Measurements from ENCODE around the gene FBXO34. TPM values are rescaled to one million over a fixed set of nuclear protein-coding genes. Genes with fewer than 3 reads are reported as not detected.

The FBXO34 gene
- total and polyA plus RNA-seq, 4 donors, result 23.1 to 37.5 (median 28.1) TPM

DNA sequence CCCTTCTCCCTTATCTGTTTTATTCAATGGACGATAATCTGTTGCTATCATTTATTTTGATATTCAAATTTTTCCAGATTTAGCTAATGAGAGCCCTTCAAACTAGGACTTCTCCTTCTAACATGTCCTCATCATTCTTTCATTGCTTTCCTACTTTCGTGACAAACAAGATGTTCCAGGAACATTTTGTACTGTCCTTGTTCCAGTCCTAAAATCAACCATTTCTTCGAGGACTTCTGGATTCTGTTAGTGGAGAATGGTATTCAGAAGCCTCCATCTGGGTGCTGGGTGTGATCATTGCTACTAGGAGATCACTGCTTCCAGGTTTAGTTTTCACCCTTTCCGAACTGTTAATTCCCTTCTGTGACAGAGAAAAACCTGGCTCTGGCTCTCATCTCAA, 29.5 kb upstream of the FBXO34 start:
- Histone ChIP-seq H3K9me3 (ENCODE audit: control insufficient read depth, insufficient read depth, low read length) (no peaks in the 10 kb centered on the region), H3K4me3 (ENCODE audit: low read depth, low read length) (no peak overlapping the region), H3K27ac (ENCODE audit: low read depth, low read length) (no peak overlapping the region), H3K27me3 (ENCODE audit: control insufficient read depth, insufficient read depth, low read length) (peaks cover 17% of the 10 kb centered on the region), H3K36me3 (ENCODE audit: control insufficient read depth, insufficient read depth, low read length) (no peaks in the 10 kb centered on the region), H3K4me1 (ENCODE audit: control insufficient read depth, insufficient read depth, low read length) (peaks cover 4% of the 10 kb centered on the region)
- no peak for DNase-seq (ENCODE audit: low read depth in 4 of 6, low spot score in 6 of 6)
- WGBS (ENCODE audit: insufficient coverage), result 90% methylated on average over 2 of the region's 4 CpGs

DNA sequence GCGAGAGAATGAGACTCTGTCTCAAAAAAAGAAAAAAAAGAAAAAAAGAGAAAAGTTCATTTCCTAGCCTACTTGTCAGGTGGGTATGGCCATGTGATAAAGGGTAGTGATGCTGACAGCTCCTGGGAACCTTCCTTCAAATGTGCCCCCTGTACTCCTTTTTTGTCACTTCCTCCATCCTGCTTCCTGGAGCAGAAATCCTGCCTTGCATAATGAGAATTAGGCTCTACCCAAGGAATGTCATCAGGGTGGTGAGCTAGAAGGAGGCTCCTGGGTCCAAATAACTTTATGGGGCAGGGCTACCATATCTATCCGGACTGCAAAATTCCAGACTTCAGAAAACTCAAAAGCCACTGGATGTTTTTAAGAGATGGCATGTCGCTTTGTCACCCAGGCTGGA, 27.8 kb upstream of the FBXO34 start:
- Histone ChIP-seq H3K27me3 (ENCODE audit: control insufficient read depth, insufficient read depth, low read length) (peaks cover 17% of the 10 kb centered on the region), H3K27ac (ENCODE audit: low read depth, low read length) (no peak overlapping the region), H3K4me1 (ENCODE audit: control insufficient read depth, insufficient read depth, low read length) (peaks cover 4% of the 10 kb centered on the region), H3K9me3 (ENCODE audit: control insufficient read depth, insufficient read depth, low read length) (no peaks in the 10 kb centered on the region), H3K4me3 (ENCODE audit: low read depth, low read length) (no peak overlapping the region), H3K36me3 (ENCODE audit: control insufficient read depth, insufficient read depth, low read length) (no peaks in the 10 kb centered on the region)
- DNase-seq (ENCODE audit: low read depth in 4 of 6, low spot score in 6 of 6), result no peak
- 94% methylated on average over 2 of the region's 3 CpGs for WGBS (ENCODE audit: insufficient coverage)

GRCh38 chr14:55243813-55244212, 27.4 kb upstream of the FBXO34 start:
- Histone ChIP-seq H3K4me3 (ENCODE audit: low read depth, low read length) (no peak overlapping the region), H3K4me1 (ENCODE audit: control insufficient read depth, insufficient read depth, low read length) (peaks cover 4% of the 10 kb centered on the region), H3K27ac (ENCODE audit: low read depth, low read length) (no peak overlapping the region), H3K36me3 (ENCODE audit: control insufficient read depth, insufficient read depth, low read length) (no peaks in the 10 kb centered on the region), H3K27me3 (ENCODE audit: control insufficient read depth, insufficient read depth, low read length) (peaks cover 17% of the 10 kb centered on the region), H3K9me3 (ENCODE audit: control insufficient read depth, insufficient read depth, low read length) (no peaks in the 10 kb centered on the region)
- DNase-seq (ENCODE audit: low read depth in 4 of 6, low spot score in 6 of 6), result no peak
- 86% methylated on average over 5 of the region's 5 CpGs for whole genome bisulfite sequencing (ENCODE audit: insufficient coverage)

DNA sequence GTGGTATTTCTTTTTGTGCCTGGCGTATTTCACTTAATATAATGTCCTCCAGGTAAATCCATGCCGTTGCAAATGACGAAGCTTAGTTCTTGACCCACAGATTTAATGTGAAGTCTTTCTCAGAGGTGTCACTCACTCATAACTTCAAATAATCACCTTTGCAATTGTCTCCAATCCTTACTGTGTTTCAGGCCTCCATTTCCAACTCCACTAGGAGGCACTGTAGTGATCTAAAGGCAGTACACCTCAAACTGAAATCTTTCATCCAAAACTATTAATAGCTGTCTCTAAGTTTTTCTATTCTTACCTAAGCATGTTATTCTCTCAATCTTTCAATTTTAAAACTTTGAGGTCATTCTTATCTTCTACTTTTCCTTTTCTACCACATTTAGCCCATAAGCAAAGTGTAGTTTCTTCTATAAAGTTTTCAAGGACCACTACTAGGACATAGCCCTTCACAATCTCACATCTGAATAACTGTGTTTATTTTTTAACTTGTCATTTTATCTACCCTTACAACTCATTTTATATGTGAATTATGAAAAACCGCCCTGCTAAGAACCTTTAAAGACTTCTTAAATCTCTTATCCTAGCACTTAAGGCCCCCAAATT, 25.5 kb upstream of the FBXO34 start:
- Histone ChIP-seq H3K4me3 (ENCODE audit: low read depth, low read length) (no peak overlapping the region), H3K27me3 (ENCODE audit: control insufficient read depth, insufficient read depth, low read length) (peaks cover 14% of the 10 kb centered on the region), H3K27ac (ENCODE audit: low read depth, low read length) (no peak overlapping the region), H3K9me3 (ENCODE audit: control insufficient read depth, insufficient read depth, low read length) (no peaks in the 10 kb centered on the region), H3K4me1 (ENCODE audit: control insufficient read depth, insufficient read depth, low read length) (peaks cover 3% of the 10 kb centered on the region), H3K36me3 (ENCODE audit: control insufficient read depth, insufficient read depth, low read length) (no peaks in the 10 kb centered on the region)
- 40% methylated on average over 1 of the region's 4 CpGs for WGBS (ENCODE audit: insufficient coverage)
- no peak for DNase-seq (ENCODE audit: low read depth in 4 of 6, low spot score in 6 of 6)

- H3K4me1 ChIP-seq (ENCODE audit: control insufficient read depth, insufficient read depth, low read length), result no peaks in the 10 kb centered on the region
- H3K4me3 ChIP-seq (ENCODE audit: low read depth, low read length), result no peak overlapping the region
- H3K9me3 ChIP-seq (ENCODE audit: control insufficient read depth, insufficient read depth, low read length), result no peaks in the 10 kb centered on the region
- no peak overlapping the region for H3K27ac ChIP-seq (ENCODE audit: low read depth, low read length)
- 100% methylated on average over 3 of the region's 4 CpGs for WGBS (ENCODE audit: insufficient coverage)
- H3K36me3 ChIP-seq (ENCODE audit: control insufficient read depth, insufficient read depth, low read length), result no peaks in the 10 kb centered on the region
- DNase-seq (ENCODE audit: low read depth in 4 of 6, low spot score in 6 of 6), result no peak
- H3K27me3 ChIP-seq (ENCODE audit: control insufficient read depth, insufficient read depth, low read length), result peaks cover 3% of the 10 kb centered on the region
Observed at GRCh38 chr14:55248411-55248810, 22.8 kb upstream of the FBXO34 start.

DNA sequence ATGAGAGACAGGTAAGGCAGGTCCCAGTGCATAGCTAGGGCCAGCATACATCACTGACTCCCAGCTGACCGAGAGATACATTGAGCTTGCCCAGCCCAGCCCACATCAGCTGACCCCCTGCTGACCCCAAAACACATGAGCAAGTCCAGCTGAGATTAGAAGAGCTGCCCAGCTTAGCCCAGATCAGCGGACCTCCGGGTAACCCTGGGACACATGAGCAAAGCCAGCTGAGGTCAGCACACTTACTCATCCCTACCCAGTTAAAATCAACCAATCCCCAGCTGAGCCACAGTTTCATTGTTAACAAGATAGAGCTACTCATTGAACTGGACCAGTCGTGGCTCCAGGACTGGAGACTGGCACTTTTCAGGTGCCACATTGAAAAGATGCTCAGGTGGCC, 21.8 kb upstream of the FBXO34 start:
- Histone ChIP-seq H3K27ac (ENCODE audit: low read depth, low read length) (no peak overlapping the region), H3K36me3 (ENCODE audit: control insufficient read depth, insufficient read depth, low read length) (no peaks in the 10 kb centered on the region), H3K9me3 (ENCODE audit: control insufficient read depth, insufficient read depth, low read length) (no peaks in the 10 kb centered on the region), H3K4me3 (ENCODE audit: low read depth, low read length) (no peak overlapping the region), H3K27me3 (ENCODE audit: control insufficient read depth, insufficient read depth, low read length) (no peaks in the 10 kb centered on the region), H3K4me1 (ENCODE audit: control insufficient read depth, insufficient read depth, low read length) (no peaks in the 10 kb centered on the region)
- 65% methylated on average over 3 of the region's 4 CpGs for WGBS (ENCODE audit: insufficient coverage)
- no peak for DNase-seq (ENCODE audit: low read depth in 4 of 6, low spot score in 6 of 6)

GRCh38 chr14:55253276-55253675, 17.9 kb upstream of the FBXO34 start:
- H3K36me3 ChIP-seq (ENCODE audit: control insufficient read depth, insufficient read depth, low read length), result no peaks in the 10 kb centered on the region
- 87% methylated on average over 4 of the region's 5 CpGs for WGBS (ENCODE audit: insufficient coverage)
- H3K9me3 ChIP-seq (ENCODE audit: control insufficient read depth, insufficient read depth, low read length), result no peaks in the 10 kb centered on the region
- DNase-seq (ENCODE audit: low read depth in 4 of 6, low spot score in 6 of 6), result no peak
- H3K27ac ChIP-seq (ENCODE audit: low read depth, low read length), result no peak overlapping the region
- no peaks in the 10 kb centered on the region for H3K27me3 ChIP-seq (ENCODE audit: control insufficient read depth, insufficient read depth, low read length)
- H3K4me1 ChIP-seq (ENCODE audit: control insufficient read depth, insufficient read depth, low read length), result no peaks in the 10 kb centered on the region
- no peak overlapping the region for H3K4me3 ChIP-seq (ENCODE audit: low read depth, low read length)

DNA sequence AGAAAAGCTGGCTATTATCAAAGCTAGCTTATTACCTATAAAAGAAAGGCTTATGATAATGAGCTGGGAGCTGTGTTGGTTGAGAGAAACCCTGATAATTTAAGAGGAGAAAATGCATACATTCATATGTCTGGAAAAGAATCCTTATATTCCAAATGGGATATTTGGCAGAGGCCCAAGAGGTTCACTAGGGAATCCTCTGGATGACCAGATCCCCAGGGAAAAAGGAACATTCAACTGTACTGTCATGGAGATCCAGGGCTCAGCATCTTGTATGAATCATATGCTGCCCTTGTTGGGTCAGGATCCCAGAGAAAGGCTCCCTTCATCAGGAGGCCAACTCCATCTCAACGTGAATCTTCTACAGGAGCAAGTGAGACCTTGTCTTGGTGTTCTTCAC, 16.6 kb upstream of the FBXO34 start:
- no peaks in the 10 kb centered on the region for H3K27me3 ChIP-seq (ENCODE audit: control insufficient read depth, insufficient read depth, low read length)
- H3K27ac ChIP-seq (ENCODE audit: low read depth, low read length), result no peak overlapping the region
- no peaks in the 10 kb centered on the region for H3K9me3 ChIP-seq (ENCODE audit: control insufficient read depth, insufficient read depth, low read length)
- no peaks in the 10 kb centered on the region for H3K36me3 ChIP-seq (ENCODE audit: control insufficient read depth, insufficient read depth, low read length)
- DNase-seq (ENCODE audit: low read depth in 4 of 6, low spot score in 6 of 6), result no peak
- no peaks in the 10 kb centered on the region for H3K4me1 ChIP-seq (ENCODE audit: control insufficient read depth, insufficient read depth, low read length)
- 100% methylated on average over 1 of the region's 1 CpG for WGBS (ENCODE audit: insufficient coverage)
- H3K4me3 ChIP-seq (ENCODE audit: low read depth, low read length), result no peak overlapping the region

DNA sequence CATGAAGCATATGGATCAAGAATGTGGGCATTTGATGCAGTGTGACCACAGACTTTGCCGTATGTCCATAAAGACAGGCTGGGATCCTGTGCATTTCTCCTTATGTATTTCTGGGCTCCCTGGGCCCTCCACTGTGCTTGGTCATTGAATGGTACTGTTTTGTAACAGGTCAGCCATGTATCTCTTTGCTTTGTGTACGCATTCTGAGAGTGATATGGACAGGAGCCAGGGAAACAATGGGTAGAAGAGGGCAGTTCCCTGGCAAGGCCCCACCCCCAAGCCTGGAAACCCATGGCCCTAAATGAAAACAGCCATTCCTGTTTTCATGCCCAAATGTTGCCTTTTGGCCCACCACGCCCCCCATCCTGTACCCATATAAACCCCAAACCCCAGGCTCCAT, 15.2 kb upstream of the FBXO34 start:
- 53% methylated on average over 2 of the region's 3 CpGs for WGBS (ENCODE audit: insufficient coverage)
- no peaks in the 10 kb centered on the region for H3K27me3 ChIP-seq (ENCODE audit: control insufficient read depth, insufficient read depth, low read length)
- H3K36me3 ChIP-seq (ENCODE audit: control insufficient read depth, insufficient read depth, low read length), result no peaks in the 10 kb centered on the region
- no peak overlapping the region for H3K27ac ChIP-seq (ENCODE audit: low read depth, low read length)
- no peak overlapping the region for H3K4me3 ChIP-seq (ENCODE audit: low read depth, low read length)
- DNase-seq (ENCODE audit: low read depth in 4 of 6, low spot score in 6 of 6), result no peak
- no peaks in the 10 kb centered on the region for H3K4me1 ChIP-seq (ENCODE audit: control insufficient read depth, insufficient read depth, low read length)
- no peaks in the 10 kb centered on the region for H3K9me3 ChIP-seq (ENCODE audit: control insufficient read depth, insufficient read depth, low read length)

DNA sequence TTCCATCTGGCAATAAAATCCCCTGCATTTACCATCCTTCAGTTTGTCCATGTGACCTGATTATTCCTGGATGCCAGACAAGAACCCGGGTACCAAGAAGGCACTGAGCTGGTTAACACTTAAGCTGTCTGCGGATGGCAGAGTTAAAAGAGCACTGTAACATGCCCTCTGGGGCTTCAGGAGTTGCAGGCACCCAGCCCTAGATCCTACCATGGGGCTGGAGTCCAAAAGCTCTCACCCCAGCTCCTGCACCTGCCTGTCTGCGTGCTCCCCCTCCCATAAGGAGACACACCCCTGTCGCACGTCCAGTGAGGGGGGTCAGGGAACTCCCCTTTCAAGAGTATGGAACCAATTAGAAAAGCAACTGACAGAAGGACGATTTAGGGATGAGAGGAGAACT, 14.6 kb upstream of the FBXO34 start:
- DNase-seq (ENCODE audit: low read depth in 4 of 6, low spot score in 6 of 6), result no peak
- Histone ChIP-seq H3K27ac (ENCODE audit: low read depth, low read length) (no peak overlapping the region), H3K36me3 (ENCODE audit: control insufficient read depth, insufficient read depth, low read length) (no peaks in the 10 kb centered on the region), H3K27me3 (ENCODE audit: control insufficient read depth, insufficient read depth, low read length) (no peaks in the 10 kb centered on the region), H3K4me1 (ENCODE audit: control insufficient read depth, insufficient read depth, low read length) (no peaks in the 10 kb centered on the region), H3K9me3 (ENCODE audit: control insufficient read depth, insufficient read depth, low read length) (no peaks in the 10 kb centered on the region), H3K4me3 (ENCODE audit: low read depth, low read length) (no peak overlapping the region)
- WGBS (ENCODE audit: insufficient coverage), result 72% methylated on average over 2 of the region's 6 CpGs

All from spinal cord (tissue), 10 donors.